Suprapubic skin (tissue), 4 donors: Measurements from ENCODE around the gene LOC128125822.

Experiments used
- DNase-seq, 2 donors: peaks; one replicate each; pipeline ENCODE4 v3.0.0-alpha.2; 2019; ENCODE audit warnings: low spot score in 2 of 2
- H3K27ac ChIP-seq: fragments of 200-600 bp; sonication (generic); one replicate; pipeline ENCODE4 v1.5.1; 2019
- H3K27me3 ChIP-seq: fragments of 200-600 bp; sonication (generic); one replicate; pipeline ENCODE4 v1.5.1; 2019
- H3K36me3 ChIP-seq: fragments of 200-600 bp; sonication (generic); one replicate; pipeline ENCODE4 v1.5.1; 2019
- H3K4me1 ChIP-seq: fragments of 200-600 bp; sonication (generic); one replicate; pipeline ENCODE4 v1.5.1; 2019
- H3K4me3 ChIP-seq: fragments of 200-600 bp; sonication (generic); one replicate; pipeline ENCODE4 v1.5.1; 2019; ENCODE audit warnings: mild to moderate bottlenecking
- H3K9me3 ChIP-seq: fragments of 200-600 bp; sonication (generic); one replicate; pipeline ENCODE4 v1.5.1; 2019
- CTCF ChIP-seq, 2 donors: fragments of 200-600 bp in 1 of 2; fragments of 450-650 bp in 1 of 2; sonication (generic) in 1 of 2; IDR thresholded peaks; one replicate each; pipeline ENCODE4 v1.5.1; 2016 to 2019; ENCODE audit warnings: antibody characterized with exemption in 2 of 2, mild to moderate bottlenecking in 1 of 2, moderate library complexity in 1 of 2
- EP300 ChIP-seq: sonication (generic); formaldehyde crosslinking; IDR thresholded peaks from one replicate; pipeline ENCODE4 v1.6.1; 2017; ENCODE audit warnings: antibody characterized with exemption
- POLR2A ChIP-seq, 2 donors: fragments of 450-650 bp; IDR thresholded peaks; one replicate each; pipeline ENCODE4 v1.6.1; 2017; ENCODE audit warnings: antibody characterized with exemption in 2 of 2, mild to moderate bottlenecking in 2 of 2, moderate library complexity in 2 of 2
- POLR2AphosphoS5 ChIP-seq, 3 donors: sonication (generic); formaldehyde crosslinking; IDR thresholded peaks; one replicate each; pipeline ENCODE4 v1.6.1; 2017; ENCODE audit warnings: antibody characterized with exemption in 3 of 3
- WGBS: methylation state at CpG from one replicate; pipeline ENCODE4 v1.1.5; 2018; 5-methylcytosine and 5-hydroxymethylcytosine counted together

The LOC128125822 gene

GRCh38 chr6:63533952-63534351, 38.3 kb upstream of the LOC128125822 start:
- Histone ChIP-seq H3K4me3 (no peak overlapping the region), H3K9me3 (no peaks in the 10 kb centered on the region), H3K4me1 (no peaks in the 10 kb centered on the region), H3K27me3 (no peaks in the 10 kb centered on the region), H3K27ac (no peak overlapping the region), H3K36me3 (no peaks in the 10 kb centered on the region)
- DNase-seq, result no peak
- 96% methylated on average over 4 of the region's 4 CpGs for WGBS
- TF ChIP-seq EP300, result no peak
- no peak for TF ChIP-seq CTCF (IDR thresholded peaks at IDR 0.05)
- TF ChIP-seq POLR2A (IDR thresholded peaks at IDR 0.05), result no peak
- TF ChIP-seq POLR2AphosphoS5 (IDR thresholded peaks at IDR 0.05), result no peak

GRCh38 chr6:63537201-63537958, 34.9 kb upstream of the LOC128125822 start:
- H3K27me3 ChIP-seq, result no peaks in the 10 kb centered on the region
- TF ChIP-seq POLR2AphosphoS5 (IDR thresholded peaks at IDR 0.05) (no peak), EP300 (no peak), POLR2A (IDR thresholded peaks at IDR 0.05) (no peak), CTCF (IDR thresholded peaks at IDR 0.05) (no peak)
- H3K9me3 ChIP-seq, result no peaks in the 10 kb centered on the region
- no peaks in the 10 kb centered on the region for H3K36me3 ChIP-seq
- H3K4me1 ChIP-seq, result no peaks in the 10 kb centered on the region
- H3K27ac ChIP-seq, result no peak overlapping the region
- WGBS, result 33% methylated on average over 9 of the region's 9 CpGs
- H3K4me3 ChIP-seq, result no peak overlapping the region
- DNase-seq, result no peak

- H3K27me3 ChIP-seq, result no peaks in the 10 kb centered on the region
- H3K4me1 ChIP-seq, result no peaks in the 10 kb centered on the region
- no peaks in the 10 kb centered on the region for H3K36me3 ChIP-seq
- no peak for DNase-seq
- H3K4me3 ChIP-seq, result no peak overlapping the region
- no peak overlapping the region for H3K27ac ChIP-seq
- TF ChIP-seq EP300 (no peak), POLR2A (IDR thresholded peaks at IDR 0.05) (no peak), CTCF (IDR thresholded peaks at IDR 0.05) (no peak), POLR2AphosphoS5 (IDR thresholded peaks at IDR 0.05) (no peak)
- no peaks in the 10 kb centered on the region for H3K9me3 ChIP-seq
These were observed 34.4 kb upstream of the LOC128125822 start for GRCh38 chr6:63537959-63538300.

GRCh38 chr6:63538550-63538949, 33.7 kb upstream of the LOC128125822 start:
- Histone ChIP-seq H3K36me3 (no peaks in the 10 kb centered on the region), H3K9me3 (no peaks in the 10 kb centered on the region), H3K4me3 (no peak overlapping the region), H3K4me1 (no peaks in the 10 kb centered on the region), H3K27me3 (no peaks in the 10 kb centered on the region), H3K27ac (no peak overlapping the region)
- WGBS, result 79% methylated on average over 1 of the region's 1 CpG
- TF ChIP-seq CTCF (IDR thresholded peaks at IDR 0.05) (no peak), POLR2AphosphoS5 (IDR thresholded peaks at IDR 0.05) (no peak), EP300 (no peak), POLR2A (IDR thresholded peaks at IDR 0.05) (no peak)
- no peak for DNase-seq

- Histone ChIP-seq H3K36me3 (no peaks in the 10 kb centered on the region), H3K9me3 (no peaks in the 10 kb centered on the region), H3K4me1 (no peaks in the 10 kb centered on the region), H3K27ac (no peak overlapping the region), H3K4me3 (no peak overlapping the region), H3K27me3 (no peaks in the 10 kb centered on the region)
- 63% methylated on average over 1 of the region's 1 CpG for WGBS
- no peak for DNase-seq
- TF ChIP-seq POLR2A (IDR thresholded peaks at IDR 0.05) (no peak), EP300 (no peak), CTCF (IDR thresholded peaks at IDR 0.05) (no peak), POLR2AphosphoS5 (IDR thresholded peaks at IDR 0.05) (no peak)
These were observed 29.3 kb upstream of the LOC128125822 start for GRCh38 chr6:63543001-63543400.
